SH-SY5Y (cell line): ENCODE results near the gene NCKAP5.

Experiments used
- GATA2 ChIP-seq: IDR thresholded peaks from 2 replicates; pipeline ENCODE4 v1.6.1; 2011; ENCODE audit warnings: mild to moderate bottlenecking, low read depth, low read length
- GATA3 ChIP-seq: IDR thresholded peaks from 2 replicates; pipeline ENCODE4 v1.6.1; 2011; ENCODE audit warnings: low read depth, mild to moderate bottlenecking, low read length, moderate library complexity

DNA sequence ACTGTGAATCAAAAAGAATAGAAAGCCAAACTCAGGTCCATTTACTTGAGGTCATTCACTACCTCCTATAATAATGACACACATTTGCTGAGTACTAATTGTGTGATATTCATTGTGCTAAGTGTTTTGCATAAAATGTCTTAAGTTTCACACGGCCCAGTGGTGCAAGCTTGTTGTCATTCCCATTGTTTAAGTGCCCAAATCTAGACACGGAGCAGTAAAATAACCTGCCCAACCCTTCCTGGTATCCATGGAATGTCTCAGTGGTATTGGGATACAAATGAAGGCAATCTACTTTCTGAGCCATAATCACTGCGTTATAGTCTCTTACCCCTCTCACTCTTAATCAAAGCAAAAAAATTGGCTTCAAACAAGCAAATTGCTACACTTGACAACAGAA lies 233.3 kb downstream of the NCKAP5 start:
- TF ChIP-seq GATA2 (no peak), GATA3 (no peak)
